NCI-H526 treated with DMSO at 0.1 percent for 48 hours (cell line): ENCODE results near the gene NLRP12.
"Not testable (repeated sequence)": the region's sequence is repeated elsewhere in the genome, so short reads cannot be mapped to it uniquely, and the experiment has no call there.

Experiments
- DNase-seq: peaks from one replicate; lab custom pipeline; 2025; lab: John Stamatoyannopoulos, UW

Gene NLRP12

DNA sequence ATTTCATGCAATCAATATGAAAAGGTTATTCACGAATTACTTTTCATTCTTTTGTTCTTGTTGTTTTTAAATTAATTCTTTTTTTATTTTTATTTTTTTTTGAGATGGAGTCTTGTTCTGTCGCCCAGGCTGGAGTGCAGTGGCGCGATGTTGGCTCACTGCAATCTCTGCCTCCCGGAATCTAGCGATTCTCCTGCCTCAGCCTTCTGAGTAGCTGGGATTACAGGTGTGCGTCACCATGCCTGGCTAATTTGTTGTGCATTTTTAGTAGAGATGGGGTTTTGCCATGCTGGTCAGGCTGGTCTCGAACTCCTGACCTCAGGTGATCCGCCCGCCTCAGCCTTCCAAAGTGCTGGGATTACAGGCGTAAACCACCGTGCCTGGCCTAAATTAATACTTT is 16.1 kb upstream of the NLRP12 start:
- not testable (repeated sequence) for DNase-seq

DNA sequence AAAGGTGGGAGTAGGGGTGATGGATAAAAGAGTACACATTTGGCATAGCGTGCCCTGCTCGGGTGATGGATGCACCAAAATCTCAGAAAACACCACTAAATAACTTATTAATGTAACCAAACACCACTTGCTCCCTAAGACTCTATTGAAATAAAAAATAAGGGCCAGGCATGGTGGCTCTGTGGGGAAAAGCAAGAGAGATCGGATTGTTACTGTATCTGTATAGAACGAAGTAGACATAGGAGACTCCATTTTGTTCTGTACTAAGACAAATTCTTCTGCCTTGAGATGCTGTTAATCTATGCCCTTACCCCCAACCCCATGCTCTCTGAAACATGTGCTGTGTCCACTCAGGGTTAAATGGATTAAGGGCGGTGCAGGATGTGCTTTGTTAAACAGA is 14.3 kb upstream of the NLRP12 start:
- DNase-seq = not testable (repeated sequence)

DNA sequence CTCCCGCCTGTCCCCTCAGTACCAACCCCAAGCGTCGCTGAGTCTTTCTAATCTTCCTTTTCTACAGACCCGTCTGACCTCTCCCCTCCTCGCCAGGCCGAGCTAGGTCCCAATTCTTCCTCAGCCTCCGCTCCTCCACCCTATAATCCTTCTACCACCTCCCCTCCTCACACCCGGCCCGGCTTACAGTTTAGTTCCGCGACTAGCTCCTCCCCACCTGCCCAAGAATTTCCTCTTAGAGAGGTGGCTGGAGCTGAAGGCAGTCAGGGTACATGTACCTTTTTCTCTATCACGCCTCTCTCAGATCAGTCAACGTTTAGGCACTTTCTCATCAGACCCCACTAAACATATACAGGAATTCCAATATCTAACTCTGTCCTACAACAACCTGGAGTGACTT is 8.7 kb upstream of the NLRP12 start:
- DNase-seq = not testable (repeated sequence)

DNA sequence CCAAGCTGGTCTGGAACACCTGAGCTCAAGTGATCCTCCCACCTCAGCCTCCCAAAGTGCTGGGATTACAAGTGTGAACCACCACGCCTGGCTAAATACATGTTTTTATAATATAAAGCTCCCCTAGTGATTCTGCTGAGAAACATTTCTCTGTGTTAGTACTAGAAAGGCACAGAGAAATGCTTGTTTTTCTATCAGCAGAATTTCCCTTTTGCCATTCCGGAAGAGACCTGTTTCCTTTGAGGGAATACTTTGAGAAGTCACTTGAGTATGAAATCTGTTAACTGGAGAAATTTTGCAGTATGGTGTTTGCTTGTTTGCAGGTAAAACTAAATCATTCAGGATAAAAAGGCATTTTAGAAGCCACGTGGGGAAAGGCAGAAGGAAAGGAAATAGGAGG is 4.4 kb upstream of the NLRP12 start:
- DNase-seq = no peak

DNA sequence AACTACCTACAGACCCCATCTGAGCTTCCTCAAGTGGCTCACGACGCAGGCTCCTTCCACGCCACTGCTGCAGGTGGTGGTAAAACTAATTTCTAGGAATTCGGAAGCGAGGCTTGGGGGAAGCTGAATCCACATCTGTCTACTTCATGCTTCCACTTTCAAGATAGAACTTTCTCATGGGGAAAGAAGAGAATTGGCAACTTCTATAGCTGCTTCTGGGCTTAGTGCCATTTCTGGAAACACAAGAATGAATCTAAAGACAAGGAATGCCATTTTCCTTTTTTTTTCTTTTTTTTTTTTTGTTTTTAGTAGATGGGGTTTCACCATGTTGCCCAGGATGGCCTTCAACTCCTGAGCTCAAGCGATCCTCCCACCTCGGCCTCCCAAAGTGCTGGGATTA is 2.8 kb upstream of the NLRP12 start:
- no peak for DNase-seq

DNA sequence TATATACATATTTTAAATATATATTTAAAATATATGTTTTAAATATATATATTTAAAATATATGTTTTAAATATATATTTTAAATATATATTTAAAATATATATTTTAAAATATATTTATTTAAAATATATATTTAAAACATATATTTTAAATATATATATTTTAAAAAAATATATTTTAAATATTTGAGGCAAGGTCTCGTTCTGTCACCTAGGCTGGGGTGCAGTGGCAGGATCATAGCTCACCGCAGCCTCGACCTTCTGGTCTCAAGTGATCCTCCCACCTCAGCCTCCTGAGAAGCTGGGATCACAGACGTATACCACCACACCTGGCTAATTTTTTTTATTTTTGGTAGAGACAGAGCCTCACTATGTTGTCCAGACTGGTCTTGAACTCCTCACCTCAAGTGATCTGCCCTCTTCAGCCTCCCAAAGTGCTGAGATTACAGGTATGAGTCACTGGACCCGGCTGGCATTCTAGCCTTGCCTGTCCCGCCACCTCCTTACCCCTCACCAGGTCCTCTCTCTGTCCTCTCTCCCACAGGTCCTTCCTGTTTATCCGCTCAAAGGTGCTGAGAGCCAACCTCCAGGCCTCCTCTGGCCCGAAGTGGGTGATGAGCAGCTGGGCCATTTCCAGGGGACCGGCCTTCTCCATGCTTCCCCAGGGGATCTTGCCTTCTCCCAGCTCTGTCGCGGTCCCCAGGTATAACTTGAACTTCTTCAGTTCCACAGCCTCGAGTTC is 564 bp downstream of the NLRP12 start:
- DNase-seq = no peak

DNA sequence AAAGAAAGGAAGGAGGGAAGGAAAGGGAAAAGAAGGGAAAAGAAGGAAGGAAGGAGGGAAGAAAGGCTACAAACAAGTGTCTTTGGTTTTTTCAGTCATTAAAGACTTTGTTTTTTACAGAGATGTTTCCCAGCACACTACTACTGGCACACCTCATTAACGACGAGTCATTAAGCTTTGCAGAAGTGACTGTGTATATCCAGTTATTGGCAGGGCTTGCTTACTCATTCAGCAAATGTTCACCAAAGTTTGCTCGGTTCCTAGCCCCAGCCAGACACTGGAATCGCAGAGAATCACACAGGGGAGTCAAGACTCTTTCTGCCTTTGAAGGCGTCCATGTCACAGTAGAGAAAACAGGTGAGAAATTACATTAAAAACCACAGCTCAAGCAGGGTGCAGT is 4.3 kb downstream of the NLRP12 start:
- no peak for DNase-seq

DNA sequence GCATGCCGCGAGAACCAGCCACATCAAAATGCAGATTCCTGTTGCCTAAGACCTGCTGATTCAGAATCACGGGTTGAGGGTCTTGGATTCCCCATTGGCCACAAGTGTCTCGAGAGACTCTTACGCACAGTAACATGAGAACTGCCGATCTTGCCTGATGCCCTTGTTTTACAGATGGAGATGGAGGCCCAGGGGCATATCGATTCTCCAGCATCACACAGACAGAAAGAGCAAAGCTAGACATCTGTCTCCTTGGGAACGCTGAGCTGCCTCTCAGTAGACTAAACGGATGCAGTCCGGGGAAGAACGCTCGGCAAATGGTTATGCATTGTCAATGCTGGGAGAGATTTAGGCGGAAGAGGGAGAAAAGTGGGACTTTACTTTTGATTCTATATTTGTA is 5.4 kb downstream of the NLRP12 start:
- DNase-seq = no peak

DNA sequence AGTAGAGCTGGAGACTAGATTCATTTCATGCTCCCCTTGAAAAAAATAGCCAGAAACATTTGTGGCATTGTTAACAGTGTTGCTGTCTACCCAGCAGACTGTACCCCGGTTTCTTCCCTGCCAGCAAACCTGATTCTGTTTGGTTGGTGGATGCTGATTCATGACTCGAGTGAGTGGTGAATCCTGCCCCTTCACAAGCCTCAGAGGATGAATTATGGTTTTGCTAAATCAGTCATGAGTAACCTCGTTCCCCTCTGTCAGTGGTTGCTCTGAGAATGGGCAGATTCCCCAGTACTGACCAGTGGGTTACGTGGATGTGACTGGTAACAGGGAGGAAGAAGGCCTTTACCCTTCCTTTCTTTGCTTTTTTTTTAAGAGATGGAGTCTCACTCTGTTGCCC is 10.1 kb downstream of the NLRP12 start:
- DNase-seq = no peak

DNA sequence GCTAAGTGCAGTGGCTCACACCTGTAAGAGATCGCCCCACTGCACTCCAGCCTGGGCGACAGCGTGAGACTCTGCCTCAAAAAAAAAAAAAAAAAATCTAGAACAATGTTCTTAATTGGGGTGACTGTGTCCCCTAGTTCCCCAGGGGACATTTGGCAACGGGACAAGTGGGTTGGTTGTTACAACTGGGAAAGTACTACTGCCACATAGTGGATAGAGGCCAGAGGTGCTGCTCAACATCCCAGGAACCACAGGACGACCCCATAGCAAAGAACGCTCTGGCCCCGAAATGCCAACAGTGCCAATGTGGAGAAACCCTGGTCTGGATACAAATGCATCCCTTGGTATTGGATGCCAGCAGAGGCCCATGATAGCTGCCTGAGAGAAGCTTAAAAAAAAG is 11.8 kb downstream of the NLRP12 start:
- DNase-seq = no peak

DNA sequence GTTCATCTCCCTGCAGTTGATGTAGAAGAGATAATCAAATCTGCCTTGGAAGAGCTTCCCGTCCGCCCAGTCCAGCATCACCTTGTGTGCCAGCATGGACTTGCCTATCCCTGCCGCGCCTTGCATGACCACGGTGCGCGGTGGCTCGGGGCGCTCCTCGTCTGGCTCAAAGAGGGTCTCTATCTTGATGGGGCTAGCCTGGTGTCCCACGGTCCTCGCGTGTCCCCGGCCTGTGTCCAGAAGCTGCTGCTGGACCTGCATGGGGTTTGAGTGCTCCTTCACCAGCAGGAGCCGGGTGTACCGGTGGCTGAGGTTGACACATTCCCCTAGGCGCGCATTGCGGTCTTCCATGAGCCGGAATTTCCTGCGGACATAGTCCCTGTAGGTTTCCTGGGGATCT is 13.2 kb downstream of the NLRP12 start:
- DNase-seq = no peak

DNA sequence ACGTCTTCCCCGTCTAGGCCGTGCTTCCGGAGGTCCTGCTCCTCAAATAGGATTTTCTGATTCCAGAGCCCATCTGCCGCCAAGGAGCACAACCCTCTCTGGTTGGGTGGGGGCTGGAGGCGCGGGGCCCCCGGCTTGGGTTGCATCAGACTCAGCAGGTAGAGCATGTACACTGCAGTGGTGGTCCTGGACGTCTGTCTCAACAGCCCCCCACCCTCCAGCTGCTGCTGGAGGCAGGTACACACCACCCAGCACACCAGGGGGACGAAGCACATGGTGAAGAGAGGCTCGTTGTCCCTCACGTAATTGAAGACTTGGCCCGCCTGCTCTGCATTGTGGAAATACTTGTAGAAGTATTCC is 13.9 kb downstream of the NLRP12 start:
- DNase-seq = no peak

DNA sequence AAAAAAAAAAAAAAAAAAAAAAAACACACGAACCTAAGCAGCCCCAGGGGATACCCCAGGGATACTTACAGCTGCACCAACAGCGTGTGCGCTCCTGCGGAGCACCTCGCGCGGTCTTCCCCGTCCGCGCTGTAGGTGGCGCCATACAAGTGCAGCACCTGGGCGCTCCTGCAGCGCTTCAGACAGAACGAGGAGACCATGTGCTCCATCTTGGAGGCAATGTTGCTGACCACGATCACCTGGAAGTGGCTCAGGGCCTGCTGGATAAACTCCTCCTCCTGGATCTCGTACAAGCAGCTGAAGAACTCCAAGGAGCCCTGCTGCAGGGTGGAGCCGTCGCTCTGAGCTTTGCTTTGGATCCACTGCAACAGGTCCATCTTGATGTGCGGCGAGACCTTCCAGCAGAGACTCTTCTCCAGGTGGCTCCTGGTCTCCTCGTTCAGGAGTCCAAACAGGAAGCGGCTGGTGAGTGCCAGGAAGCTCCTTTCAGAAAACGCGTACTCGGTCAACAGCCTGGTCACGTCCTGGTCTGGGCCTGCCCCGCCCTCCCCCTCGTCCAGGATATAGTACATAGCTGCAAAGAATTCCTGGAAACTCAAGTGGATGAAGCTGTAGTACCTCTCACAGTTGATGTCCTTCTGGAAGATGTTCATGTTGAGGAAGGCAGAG is 14.5 kb downstream of the NLRP12 start:
- DNase-seq = peak; percentile 24

DNA sequence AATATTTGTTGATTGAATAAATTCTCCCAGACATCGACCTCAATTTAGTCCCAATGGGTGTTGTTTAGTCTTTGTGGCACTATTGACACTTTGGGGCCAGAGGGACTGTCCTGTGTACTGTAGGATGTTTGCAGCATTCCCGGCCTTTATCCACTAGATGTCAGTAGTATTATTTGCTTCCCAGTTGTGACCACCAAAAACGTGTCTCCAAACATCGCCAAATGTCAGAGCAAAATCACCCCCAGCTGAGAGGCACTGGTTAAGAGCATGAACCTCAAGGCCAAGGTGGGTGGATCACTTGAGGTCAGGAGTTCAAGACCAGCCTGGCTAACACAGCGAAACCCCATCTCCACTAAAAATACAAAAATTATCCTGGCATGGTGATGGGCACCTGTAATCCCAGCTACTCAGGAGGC is 15.4 kb downstream of the NLRP12 start:
- peak; percentile 53 for DNase-seq

DNA sequence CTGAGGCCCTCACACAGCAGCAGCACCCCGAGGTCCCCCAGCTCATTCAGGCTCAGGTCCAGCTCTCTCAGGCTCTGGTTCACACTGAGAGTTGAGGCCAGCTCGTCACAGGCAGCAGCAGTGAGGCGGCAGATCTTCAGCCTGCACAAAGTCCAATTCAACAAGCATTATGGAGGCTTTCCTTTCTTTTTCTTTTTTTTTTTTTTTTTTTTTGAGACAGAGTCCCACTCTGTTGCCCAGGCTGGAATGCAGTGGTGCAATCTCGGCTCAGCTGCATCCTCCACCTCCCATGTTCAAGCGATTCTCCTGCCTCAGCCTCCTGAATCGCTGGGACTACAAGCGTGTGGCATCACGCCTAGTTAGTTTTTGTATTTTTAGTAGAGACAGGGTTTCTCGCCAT is 22.9 kb downstream of the NLRP12 start:
- DNase-seq = no peak

DNA sequence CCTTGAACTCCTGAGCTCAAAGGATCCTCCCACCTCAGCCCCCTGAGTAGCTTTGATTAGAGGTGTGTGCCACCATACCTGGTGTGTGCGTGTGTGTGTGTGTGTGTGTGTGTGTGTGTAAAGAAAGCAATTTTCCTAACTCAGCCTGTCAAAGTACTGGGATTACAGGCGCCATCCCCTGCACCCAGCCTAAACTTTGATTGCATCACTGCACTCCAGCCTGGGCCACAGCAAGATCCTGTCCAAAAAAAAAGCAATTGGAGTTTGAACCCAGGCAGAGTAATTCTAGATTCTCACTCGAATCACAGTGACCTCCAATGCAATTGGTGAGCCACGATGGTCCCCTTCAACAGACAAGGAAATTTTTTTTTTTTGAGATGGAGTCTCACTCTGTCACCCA is 29.1 kb downstream of the NLRP12 start:
- no peak for DNase-seq

DNA sequence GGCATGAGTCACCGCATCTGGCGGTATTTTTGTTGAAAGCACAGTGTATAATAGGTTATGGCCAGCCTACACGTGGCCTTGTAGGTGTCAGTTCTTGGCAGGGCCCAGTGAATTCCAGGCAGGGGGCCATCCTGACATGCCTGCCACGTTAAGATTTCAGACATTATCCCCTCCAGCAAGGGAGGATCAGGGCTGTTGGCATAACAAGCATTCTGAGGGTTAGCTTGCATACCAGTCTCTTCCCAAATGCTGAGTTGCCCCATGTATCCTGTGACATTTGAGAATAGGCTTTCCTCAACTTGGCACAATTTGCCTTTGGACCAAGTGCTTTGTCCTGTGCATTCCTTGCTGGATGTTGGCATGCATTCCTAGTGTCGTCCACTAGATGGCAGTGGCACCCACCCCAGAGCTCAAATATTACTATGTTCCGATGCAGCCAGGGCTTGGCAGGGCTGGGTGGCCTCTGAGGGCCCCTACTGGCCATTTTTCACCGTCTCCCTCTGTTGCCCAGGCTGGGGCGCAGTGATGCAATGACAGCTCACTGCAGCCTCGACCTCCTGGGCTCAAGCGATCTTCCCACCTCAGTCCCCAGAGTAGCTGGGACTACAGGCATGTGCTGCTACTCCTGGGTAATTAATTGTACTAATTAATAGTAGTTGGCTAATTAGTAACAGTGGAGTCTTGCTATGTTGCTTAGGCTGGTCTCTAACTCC is 31.2 kb downstream of the NLRP12 start:
- peak; percentile 86 for DNase-seq

DNA sequence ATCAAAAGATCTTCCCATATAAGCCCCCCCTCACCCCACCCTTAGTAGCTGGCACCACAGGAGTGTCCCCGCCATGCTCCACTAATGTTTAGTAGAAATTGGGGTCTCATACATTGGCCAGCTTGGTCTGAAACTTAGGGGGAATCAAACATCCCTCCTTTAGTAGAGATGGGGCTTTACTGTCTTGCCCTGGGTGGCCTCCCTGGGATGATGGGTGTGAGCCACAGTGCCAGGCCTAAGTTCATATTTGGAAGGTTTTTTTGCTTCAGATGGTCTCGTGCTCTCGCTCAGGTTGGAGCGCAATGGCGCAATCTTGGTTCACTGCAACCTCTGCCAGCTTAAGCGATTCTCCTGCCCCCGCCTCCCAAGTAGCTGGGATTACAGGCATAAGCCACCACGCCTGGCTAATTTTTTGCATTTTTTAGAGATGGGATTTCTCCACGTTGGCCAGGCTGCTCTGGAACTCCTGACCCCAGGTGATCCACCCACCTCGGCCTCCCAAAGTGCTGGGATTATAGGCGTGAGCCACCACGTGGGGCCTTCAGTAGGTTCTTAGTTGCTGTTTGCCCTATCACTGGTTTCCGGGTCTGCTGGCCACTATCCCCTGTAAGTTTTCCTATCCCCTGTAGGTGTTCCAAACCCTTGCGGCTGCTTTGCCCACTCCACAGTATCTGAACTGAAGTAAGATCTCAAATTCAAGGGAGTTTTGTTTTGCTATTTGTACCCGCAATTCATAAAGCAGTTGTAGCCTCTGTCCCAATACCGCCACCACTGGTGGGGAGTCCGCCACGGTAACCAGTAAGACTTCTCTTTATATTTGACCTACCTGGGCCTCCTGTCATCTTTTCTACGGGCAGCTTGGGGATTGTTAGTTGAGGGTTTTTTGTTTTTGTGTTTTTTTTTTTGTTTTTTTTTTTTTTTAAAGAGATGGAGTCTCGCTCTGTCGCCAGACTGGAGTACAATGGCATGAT is 34.1 kb downstream of the NLRP12 start:
- DNase-seq = no peak

DNA sequence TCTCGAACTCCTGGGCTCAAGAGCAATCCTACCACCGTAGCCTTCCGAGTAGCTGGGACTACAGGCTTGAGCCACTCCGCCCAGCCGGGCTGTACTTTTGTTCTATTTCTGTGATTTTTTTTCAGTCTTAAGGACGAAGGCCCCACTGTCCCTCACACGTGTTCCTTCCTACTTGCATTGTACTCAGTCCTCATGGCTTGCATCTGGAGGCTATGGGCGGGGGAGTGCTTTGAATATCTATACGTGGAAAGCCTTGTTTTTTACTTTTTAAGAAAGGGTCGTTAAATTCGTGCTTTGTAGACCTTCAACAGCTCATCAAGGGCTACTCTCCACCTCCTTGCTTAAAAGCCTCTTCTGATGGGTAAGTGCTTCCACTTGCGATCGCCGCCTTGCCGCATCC is 36.8 kb downstream of the NLRP12 start:
- DNase-seq = no peak

DNA sequence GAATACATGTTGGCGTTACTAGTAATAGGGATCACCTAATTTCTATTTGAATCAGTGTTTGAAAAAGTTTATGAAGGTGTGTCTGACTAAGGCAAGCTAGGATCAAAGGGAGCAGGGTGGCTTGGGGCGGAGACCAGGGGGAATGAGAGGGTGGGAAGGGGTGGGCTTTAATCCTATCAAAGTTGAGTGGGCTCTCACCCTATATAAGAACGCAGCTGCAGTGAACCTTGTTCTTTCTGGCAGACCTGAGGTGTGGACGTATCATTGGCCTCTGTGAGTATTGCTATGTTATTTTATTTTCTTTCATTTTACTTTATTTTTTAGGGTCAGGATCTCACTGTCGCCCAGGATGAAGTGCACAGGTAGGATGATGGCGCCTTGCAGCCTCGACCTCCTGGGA is 37.4 kb downstream of the NLRP12 start:
- DNase-seq = no peak

DNA sequence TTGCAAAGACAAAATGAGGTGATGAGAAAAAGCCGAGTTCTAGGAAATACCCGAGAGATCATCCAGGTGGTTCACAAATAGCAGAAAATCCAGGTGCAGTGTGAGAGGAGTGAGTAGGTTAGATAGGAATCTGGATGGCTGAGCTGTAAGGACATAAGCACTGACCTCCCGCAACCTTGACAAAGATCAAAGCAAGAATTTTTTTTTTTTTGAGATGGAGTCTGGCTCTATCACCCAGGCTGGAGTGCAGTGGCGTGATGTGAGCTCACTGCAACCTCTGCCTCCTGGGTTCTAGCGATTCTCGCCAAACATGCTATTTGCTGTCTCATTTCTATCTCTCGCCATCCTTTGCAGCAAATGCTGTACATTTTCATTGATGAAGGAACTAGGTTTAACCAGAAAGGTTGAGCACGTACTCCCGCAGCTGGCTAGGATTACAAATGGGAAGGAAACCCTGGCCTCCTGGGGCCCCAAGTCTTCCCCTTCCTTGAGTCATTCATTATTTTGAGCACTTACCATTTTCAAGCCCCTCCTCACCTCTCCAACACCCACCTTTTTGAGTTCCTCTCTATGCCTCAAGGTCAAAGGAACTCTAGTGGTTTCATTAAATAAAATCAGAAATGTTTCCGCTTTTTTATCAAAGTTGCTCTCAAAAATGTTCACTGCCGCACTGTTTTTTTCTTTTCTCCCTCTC is 38.8 kb downstream of the NLRP12 start:
- DNase-seq = no peak

DNA sequence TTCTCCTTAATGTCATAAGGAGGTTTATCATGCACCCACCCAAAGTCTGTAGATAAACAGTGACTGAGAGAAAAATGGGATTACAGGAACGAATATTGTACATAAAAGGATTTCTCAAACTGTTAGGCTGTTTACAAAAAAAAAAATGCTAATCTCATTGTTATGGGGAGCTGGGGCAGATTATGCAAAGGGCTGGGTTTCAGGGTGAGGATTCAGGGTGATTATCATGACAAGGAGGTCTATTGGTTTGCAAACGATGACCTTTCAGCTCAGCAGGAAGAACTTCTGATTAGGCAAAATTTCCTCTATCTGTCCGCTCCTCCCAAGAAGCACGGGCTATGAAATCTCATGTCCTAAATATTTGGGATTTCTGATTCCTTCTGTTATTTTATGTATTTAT is 41.4 kb downstream of the NLRP12 start:
- DNase-seq = no peak
